ENCODE data around the gene KCNQ1. TPM values are rescaled to one million over a fixed set of nuclear protein-coding genes. Genes with fewer than 3 reads are reported as not detected.

Gene KCNQ1
- total and polyA plus RNA-seq, 2 donors (not counting 1 experiment from before 2014, with no cell fraction given): 21.5 to 28.8 TPM

DNA sequence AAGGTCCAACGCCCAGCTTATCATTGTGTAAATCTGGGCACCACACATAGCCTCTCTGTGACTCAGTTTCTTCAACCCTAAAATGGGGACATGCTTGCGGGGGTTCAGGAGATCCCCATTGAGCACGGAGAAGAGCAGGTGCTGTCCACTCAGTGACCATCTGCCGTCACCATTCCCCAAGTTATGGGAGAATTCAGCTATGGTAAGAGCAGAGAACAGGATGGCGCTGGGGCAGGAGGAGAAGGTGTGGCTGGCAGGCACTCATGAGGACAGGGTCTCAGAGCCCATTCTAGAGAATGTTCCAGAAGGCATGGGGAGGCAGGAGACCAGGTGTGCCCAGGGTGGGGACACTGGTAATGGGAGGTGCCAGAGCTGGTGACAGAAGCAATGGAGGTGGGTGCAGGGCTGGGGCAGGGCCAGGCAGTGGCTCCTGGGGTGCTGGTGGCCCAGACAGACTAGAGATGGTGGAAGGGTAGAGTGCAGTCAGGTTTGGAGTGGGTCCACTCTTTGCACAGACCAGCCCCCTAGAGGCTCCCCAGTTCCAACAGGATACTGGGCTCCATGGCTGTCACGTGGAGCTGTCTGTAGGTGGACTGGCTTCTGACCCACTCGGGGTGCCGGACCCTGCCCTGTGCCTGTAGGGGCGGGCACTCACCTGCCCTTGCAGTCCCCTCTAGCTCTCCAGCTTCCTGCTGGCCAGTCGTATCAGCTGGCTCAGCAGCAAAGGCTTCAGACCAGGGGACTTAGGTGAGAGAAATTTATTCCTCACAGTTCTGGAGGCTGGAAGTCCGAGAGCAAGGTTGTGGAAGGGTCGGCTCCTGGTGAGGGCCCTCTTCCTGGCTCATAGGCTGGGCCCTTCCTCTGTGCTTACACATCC, 356.1 kb downstream of the KCNQ1 start:
- intact Hi-C loops (cut with micrococcal nuclease): no loop called here
- TF ChIP-seq EZH2 (IDR thresholded peaks at IDR 0.05; ENCODE audit: borderline replicate concordance, insufficient read depth, low read depth, low read length, poor library complexity, severe bottlenecking): no peak
- TF ChIP-seq, protein P1, sequence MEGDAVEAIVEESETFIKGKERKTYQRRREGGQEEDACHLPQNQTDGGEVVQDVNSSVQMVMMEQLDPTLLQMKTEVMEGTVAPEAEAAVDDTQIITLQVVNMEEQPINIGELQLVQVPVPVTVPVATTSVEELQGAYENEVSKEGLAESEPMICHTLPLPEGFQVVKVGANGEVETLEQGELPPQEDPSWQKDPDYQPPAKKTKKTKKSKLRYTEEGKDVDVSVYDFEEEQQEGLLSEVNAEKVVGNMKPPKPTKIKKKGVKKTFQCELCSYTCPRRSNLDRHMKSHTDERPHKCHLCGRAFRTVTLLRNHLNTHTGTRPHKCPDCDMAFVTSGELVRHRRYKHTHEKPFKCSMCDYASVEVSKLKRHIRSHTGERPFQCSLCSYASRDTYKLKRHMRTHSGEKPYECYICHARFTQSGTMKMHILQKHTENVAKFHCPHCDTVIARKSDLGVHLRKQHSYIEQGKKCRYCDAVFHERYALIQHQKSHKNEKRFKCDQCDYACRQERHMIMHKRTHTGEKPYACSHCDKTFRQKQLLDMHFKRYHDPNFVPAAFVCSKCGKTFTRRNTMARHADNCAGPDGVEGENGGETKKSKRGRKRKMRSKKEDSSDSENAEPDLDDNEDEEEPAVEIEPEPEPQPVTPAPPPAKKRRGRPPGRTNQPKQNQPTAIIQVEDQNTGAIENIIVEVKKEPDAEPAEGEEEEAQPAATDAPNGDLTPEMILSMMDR (IDR thresholded peaks at IDR 0.05): no peak
- Histone ChIP-seq H3K9ac (ENCODE audit: low read length) (no peak overlapping the region), H3K4me1 (ENCODE audit: control insufficient read depth in 2 of 2, insufficient read depth in 2 of 2, low read length in 2 of 2) (no peaks in the 10 kb centered on the region), H3K27me3 (replicated peaks in 1 of 4; ENCODE audit: control extremely low read depth in 1 of 4, control insufficient read depth in 3 of 4, insufficient read depth in 4 of 4, low read length in 3 of 4) (no peaks in the 10 kb centered on the region), H3K9me3 (ENCODE audit: control extremely low read depth in 1 of 3, control insufficient read depth in 2 of 3, insufficient read depth in 1 of 3, low read length in 2 of 3) (peaks cover 0 to 23% (median 0%) of the 10 kb centered on the region in 3 donors), H3K79me2 (ENCODE audit: control insufficient read depth, insufficient read depth, low read length) (no peaks in the 10 kb centered on the region), H2AFZ (ENCODE audit: insufficient read depth, low read depth, low read length, poor library complexity, severe bottlenecking) (no peak overlapping the region), H3K4me2 (replicated peaks; ENCODE audit: low read depth, low read length, poor library complexity, severe bottlenecking) (no peak overlapping the region), H3K36me3 (replicated peaks in 1 of 2; ENCODE audit: control extremely low read depth in 1 of 2, control insufficient read depth in 1 of 2, extremely low read depth in 1 of 2, insufficient read depth in 2 of 2, low read length in 1 of 2) (no peaks in the 10 kb centered on the region), H4K20me1 (ENCODE audit: control insufficient read depth, insufficient read depth, low read length, poor library complexity, severe bottlenecking) (no peaks in the 10 kb centered on the region), H3K27ac (ENCODE audit: low read length in 2 of 2) (no peak overlapping the region), H3K4me3 (ENCODE audit: control extremely low read depth in 1 of 5, extremely low read depth in 1 of 5, insufficient read depth in 1 of 5, low read depth in 2 of 5, low read length in 4 of 5) (no peak overlapping the region)
- 94% methylated on average over 8 of the region's 12 CpGs for WGBS (ENCODE audit: insufficient coverage)
- POLR2A ChIA-PET: no interaction called here
- no peak overlapping the region for H3K4me3 Mint-ChIP-seq
- ATAC-seq (ENCODE audit: low read depth) (no peak), DNase-seq (no peak)
- no peak overlapping the region for H3K27ac Mint-ChIP-seq
- no peaks in the 10 kb centered on the region for H3K4me1 Mint-ChIP-seq
- no peaks in the 10 kb centered on the region for H3K27me3 Mint-ChIP-seq
- no peaks in the 10 kb centered on the region for H3K9me3 Mint-ChIP-seq (ENCODE audit: insufficient read depth)
- CTCF ChIA-PET: no interaction called here

DNA sequence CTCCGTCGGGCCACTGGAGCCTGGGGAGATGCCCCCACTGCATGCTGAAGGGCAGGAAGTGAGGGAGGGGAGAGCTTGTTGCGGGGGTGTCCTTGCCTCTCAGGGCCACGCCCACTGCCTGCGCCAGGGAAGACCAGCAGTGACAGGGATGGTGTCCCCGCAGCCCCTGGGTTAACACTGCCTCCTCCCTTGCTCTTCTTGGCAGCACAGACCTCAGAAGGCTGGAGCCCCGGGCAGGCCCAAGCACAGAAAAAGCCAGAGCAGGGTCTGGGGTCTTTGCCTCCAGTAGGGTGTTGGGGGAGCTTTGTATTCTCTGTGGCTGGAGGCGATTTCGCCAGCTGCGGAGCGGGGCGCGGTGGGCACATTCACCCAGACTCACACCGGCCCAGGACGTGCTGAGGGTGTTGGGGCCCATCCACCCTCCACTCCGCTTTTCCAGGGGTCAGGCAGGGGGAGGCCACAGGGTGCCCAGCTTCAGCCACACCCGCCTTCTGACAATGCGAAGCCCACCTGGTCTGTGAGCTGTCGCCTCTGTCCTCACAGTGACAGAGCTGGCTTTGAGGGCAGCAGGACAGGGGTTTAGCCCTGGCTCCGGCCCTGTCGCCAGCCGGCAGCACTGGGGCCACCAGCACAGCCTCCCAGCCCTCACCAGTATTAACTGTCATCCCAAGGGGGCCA, 357.0 kb downstream of the KCNQ1 start:
- Mint-ChIP-seq H3K4me3 (no peak overlapping the region), H3K4me1 (no peaks in the 10 kb centered on the region), H3K9me3 (ENCODE audit: insufficient read depth) (no peaks in the 10 kb centered on the region), H3K27ac (no peak overlapping the region), H3K27me3 (no peaks in the 10 kb centered on the region)
- WGBS (ENCODE audit: insufficient coverage): 92% methylated on average over 22 of the region's 22 CpGs
- H3K9me3 ChIP-seq (ENCODE audit: control extremely low read depth in 1 of 3, control insufficient read depth in 2 of 3, insufficient read depth in 1 of 3, low read length in 2 of 3): peaks cover 0 to 23% (median 0%) of the 10 kb centered on the region in 3 donors
- intact Hi-C loops (cut with micrococcal nuclease): no loop called here
- H3K4me1 ChIP-seq (ENCODE audit: control insufficient read depth in 2 of 2, insufficient read depth in 2 of 2, low read length in 2 of 2): no peaks in the 10 kb centered on the region
- no peak for DNase-seq
- H2AFZ ChIP-seq (ENCODE audit: insufficient read depth, low read depth, low read length, poor library complexity, severe bottlenecking): no peak overlapping the region
- H3K4me2 ChIP-seq (replicated peaks; ENCODE audit: low read depth, low read length, poor library complexity, severe bottlenecking): no peak overlapping the region
- no peaks in the 10 kb centered on the region for H3K36me3 ChIP-seq (replicated peaks in 1 of 2; ENCODE audit: control extremely low read depth in 1 of 2, control insufficient read depth in 1 of 2, extremely low read depth in 1 of 2, insufficient read depth in 2 of 2, low read length in 1 of 2)
- H3K4me3 ChIP-seq (ENCODE audit: control extremely low read depth in 1 of 5, extremely low read depth in 1 of 5, insufficient read depth in 1 of 5, low read depth in 2 of 5, low read length in 4 of 5): no peak overlapping the region
- no peaks in the 10 kb centered on the region for H3K79me2 ChIP-seq (ENCODE audit: control insufficient read depth, insufficient read depth, low read length)
- ChIA-PET CTCF (no interaction called here), POLR2A (no interaction called here)
- no peak for ATAC-seq (ENCODE audit: low read depth)
- no peak overlapping the region for H3K9ac ChIP-seq (ENCODE audit: low read length)
- no peak overlapping the region for H3K27ac ChIP-seq (ENCODE audit: low read length in 2 of 2)
- H3K27me3 ChIP-seq (replicated peaks in 1 of 4; ENCODE audit: control extremely low read depth in 1 of 4, control insufficient read depth in 3 of 4, insufficient read depth in 4 of 4, low read length in 3 of 4): no peaks in the 10 kb centered on the region
- no peaks in the 10 kb centered on the region for H4K20me1 ChIP-seq (ENCODE audit: control insufficient read depth, insufficient read depth, low read length, poor library complexity, severe bottlenecking)
- TF ChIP-seq, protein P1 (IDR thresholded peaks at IDR 0.05): no peak
- TF ChIP-seq EZH2 (IDR thresholded peaks at IDR 0.05; ENCODE audit: borderline replicate concordance, insufficient read depth, low read depth, low read length, poor library complexity, severe bottlenecking): no peak

Measured in B cell (primary cell).